ENCODE measurements around the gene R3HDM1. TPM values are rescaled to one million over a fixed set of nuclear protein-coding genes. Genes with fewer than 3 reads are reported as not detected.

Gene R3HDM1
- total RNA-seq, 1 donor from 2014 or later = 63.0 TPM

DNA sequence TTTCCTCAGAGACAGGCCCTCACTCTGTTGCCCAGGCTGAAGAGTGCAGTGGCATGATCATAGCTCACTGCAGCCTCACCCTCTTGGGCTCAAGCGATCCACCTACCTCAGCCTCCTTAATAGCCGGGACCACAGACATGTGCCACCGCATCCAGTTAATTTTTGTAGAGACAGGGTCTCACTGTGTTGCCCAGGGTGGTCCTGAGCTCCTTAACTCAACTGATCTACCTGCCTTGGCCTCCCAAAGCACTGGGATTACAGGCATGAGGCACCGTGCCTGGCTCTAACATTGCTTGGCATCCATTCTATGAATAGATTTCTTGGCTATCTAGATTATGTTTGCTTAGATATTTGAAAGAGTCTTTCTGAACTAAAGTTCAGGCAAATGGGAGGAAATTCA, 21.6 kb downstream of the R3HDM1 start:
- peaks cover 14% of the 10 kb centered on the region for H3K36me3 Mint-ChIP-seq (ENCODE audit: low read depth)
- no peak for TF ChIP-seq CTCF (conservative IDR thresholded peaks at IDR 0.05)
- no peak for DNase-seq (ENCODE audit: low read depth, low spot score)
- peaks cover 2% of the 10 kb centered on the region for H3K9me3 Mint-ChIP-seq
- H3K27ac Mint-ChIP-seq (ENCODE audit: unreplicated experiment) = no peak overlapping the region
- H3K4me3 Mint-ChIP-seq = no peak overlapping the region
- peaks cover 4% of the 10 kb centered on the region for H3K4me1 Mint-ChIP-seq
- no peaks in the 10 kb centered on the region for H3K27me3 Mint-ChIP-seq (ENCODE audit: low read depth)

DNA sequence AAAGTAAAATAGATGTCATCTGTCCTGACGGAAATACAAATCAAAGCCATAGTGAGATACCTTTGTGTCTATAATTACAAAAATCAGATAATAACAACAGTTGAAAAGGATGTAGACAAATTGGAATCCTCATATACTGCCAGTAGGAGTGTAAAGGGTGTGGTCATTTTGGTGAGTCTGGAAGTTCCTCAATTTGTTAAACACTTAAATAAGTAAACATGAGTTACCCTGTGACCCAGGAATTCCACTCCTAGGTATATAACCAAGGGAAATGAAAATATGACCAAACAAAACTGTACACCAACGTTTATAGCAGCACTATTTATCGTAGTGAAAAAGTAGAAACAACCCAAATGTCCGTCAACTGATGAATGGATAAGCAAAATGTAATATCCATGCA, 24.0 kb downstream of the R3HDM1 start:
- Mint-ChIP-seq H3K27me3 (ENCODE audit: low read depth) (no peaks in the 10 kb centered on the region), H3K27ac (ENCODE audit: unreplicated experiment) (no peak overlapping the region), H3K36me3 (ENCODE audit: low read depth) (peaks cover 14% of the 10 kb centered on the region), H3K9me3 (peaks cover 2% of the 10 kb centered on the region), H3K4me3 (no peak overlapping the region), H3K4me1 (peaks cover 9% of the 10 kb centered on the region)
- no peak for DNase-seq (ENCODE audit: low read depth, low spot score)
- TF ChIP-seq CTCF (conservative IDR thresholded peaks at IDR 0.05) = no peak

DNA sequence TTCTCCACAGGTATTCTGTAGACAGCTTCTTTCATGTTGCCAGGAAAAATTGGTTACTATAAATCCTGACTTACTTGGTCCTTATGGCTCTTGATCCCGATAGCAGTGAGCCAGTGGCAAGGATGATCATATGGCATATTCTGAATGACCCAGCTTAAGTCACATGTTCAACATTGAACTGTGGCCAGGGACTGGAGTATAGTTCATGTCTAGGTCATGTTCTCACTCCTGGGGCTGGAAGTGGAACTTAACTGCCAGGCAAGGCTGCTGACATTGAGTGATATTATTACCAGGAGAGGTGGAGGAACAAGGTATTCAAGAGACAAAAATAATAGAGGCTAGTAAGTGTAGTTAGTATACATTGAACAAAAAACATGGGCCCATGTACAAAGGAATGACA, 26.2 kb downstream of the R3HDM1 start:
- Mint-ChIP-seq H3K36me3 (ENCODE audit: low read depth) (peaks cover 14% of the 10 kb centered on the region), H3K4me1 (peaks cover 9% of the 10 kb centered on the region), H3K27ac (ENCODE audit: unreplicated experiment) (no peak overlapping the region), H3K4me3 (no peak overlapping the region), H3K9me3 (peaks cover 2% of the 10 kb centered on the region), H3K27me3 (ENCODE audit: low read depth) (no peaks in the 10 kb centered on the region)
- DNase-seq (ENCODE audit: low read depth, low spot score) = no peak
- no peak for TF ChIP-seq CTCF (conservative IDR thresholded peaks at IDR 0.05)

- H3K27ac Mint-ChIP-seq (ENCODE audit: unreplicated experiment) = peak overlapping the region; percentile 13
- no peak for TF ChIP-seq CTCF (conservative IDR thresholded peaks at IDR 0.05)
- peaks cover 3% of the 10 kb centered on the region for H3K9me3 Mint-ChIP-seq
Observed at GRCh38 chr2:135561925-135562324, 30.6 kb downstream of the R3HDM1 start.

DNA sequence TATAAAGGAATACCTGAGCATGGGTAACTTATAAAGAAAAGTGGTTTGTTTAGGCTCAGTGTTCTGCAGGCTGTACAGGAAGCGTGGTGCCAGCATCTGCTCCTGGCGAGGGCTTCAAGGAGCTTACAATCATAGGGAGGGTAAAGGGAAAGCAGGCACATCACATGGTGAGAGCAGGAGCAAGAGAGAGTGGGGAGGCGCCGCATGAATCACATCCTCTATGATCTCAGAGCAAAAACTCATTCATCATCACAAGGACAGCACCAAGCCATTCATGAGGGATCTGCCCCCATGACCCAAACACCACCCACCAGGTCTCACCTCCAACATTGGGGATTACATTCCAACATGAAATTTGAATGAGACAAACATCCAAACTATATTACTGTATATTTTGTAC, 32.5 kb downstream of the R3HDM1 start:
- Mint-ChIP-seq H3K27me3 (ENCODE audit: low read depth) (no peaks in the 10 kb centered on the region), H3K4me3 (no peak overlapping the region), H3K9me3 (peaks cover 3% of the 10 kb centered on the region)

More at GRCh38 chr2:135561925-135562324, 30.6 kb downstream of the R3HDM1 start:
- no peak for DNase-seq (ENCODE audit: low read depth, low spot score)
- Mint-ChIP-seq H3K4me1 (peaks cover 9% of the 10 kb centered on the region), H3K4me3 (no peak overlapping the region), H3K27me3 (ENCODE audit: low read depth) (no peaks in the 10 kb centered on the region), H3K36me3 (ENCODE audit: low read depth) (peaks cover 5% of the 10 kb centered on the region)

More for the DNA sequence above, 32.5 kb downstream of the R3HDM1 start:
- no peak for TF ChIP-seq CTCF (conservative IDR thresholded peaks at IDR 0.05)
- Mint-ChIP-seq H3K36me3 (ENCODE audit: low read depth) (peaks cover 8% of the 10 kb centered on the region), H3K27ac (ENCODE audit: unreplicated experiment) (peak overlapping the region; percentile 48), H3K4me1 (peaks cover 9% of the 10 kb centered on the region)
- no peak for DNase-seq (ENCODE audit: low read depth, low spot score)

Measured in neural crest cell (in vitro differentiated cells).